Activated naive CD8-positive, alpha-beta T cell treated with anti-CD3 and anti-CD28 coated beads, Interleukin-2, amount 50 U/mL, for 16 hours (primary cell): ENCODE data around the gene SIN3B.

Experiments used
- DNase-seq: peaks from one replicate; pipeline ENCODE4 v3.0.0-alpha.2; 2020; ENCODE audit warnings: low read depth, low spot score

Gene SIN3B

DNA sequence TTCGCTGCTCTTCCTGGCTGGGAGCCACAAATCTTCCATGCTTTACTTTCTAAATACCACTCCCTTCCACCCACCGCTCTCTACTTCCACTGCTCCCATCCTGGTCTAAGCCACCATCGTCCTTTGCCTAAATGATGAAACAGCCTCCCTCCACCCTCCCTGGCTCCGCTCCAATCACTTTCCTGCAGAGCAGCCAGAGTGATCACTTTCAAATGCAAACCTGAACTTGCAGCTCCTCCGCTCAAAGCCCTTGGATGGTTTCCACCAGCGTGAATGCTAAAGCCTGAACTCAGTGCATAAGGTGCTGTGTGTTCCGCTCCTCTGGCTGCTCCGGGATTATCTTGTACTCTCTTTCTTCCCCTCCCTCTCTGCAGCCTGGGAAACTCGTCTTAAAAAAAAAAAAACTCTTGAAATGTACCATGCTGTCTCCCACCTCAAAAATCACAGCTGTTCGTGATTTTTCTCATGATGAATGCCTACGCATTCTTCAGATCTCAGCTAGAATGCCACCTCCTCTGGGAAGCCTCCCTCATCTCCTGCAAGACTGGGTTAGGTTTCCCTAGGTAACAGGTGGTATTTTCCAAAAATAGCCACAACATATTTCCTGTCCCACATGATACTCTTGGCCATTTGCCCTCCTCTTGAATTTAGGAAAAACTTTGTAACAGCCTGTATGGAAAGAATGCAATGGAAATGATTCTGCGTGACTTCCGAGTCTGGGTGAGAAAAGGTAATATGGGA is 3.7 kb upstream of the SIN3B start:
- no peak for DNase-seq

DNA sequence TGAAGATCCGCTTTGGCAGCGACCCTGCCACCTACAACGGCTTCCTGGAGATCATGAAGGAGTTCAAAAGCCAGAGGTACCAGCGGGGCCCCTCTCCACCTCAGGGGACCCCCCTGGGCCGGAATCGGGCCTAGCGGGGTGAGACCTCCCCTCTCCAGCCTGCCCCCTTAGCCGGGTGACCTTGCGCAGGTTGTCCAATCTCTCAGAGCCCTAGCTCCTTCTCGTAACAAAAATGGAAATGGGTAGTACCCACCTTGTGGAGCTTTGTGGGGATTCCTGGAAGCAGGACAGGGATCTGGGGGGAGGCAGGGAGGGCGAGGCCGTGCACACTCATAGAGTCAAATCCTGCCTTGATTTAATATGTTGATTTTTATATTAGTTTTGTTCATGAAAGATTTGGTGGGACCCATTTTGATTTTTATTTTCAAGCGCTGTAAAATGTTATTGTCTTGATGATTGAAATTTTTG is 658 bp downstream of the SIN3B start:
- DNase-seq, result no peak

DNA sequence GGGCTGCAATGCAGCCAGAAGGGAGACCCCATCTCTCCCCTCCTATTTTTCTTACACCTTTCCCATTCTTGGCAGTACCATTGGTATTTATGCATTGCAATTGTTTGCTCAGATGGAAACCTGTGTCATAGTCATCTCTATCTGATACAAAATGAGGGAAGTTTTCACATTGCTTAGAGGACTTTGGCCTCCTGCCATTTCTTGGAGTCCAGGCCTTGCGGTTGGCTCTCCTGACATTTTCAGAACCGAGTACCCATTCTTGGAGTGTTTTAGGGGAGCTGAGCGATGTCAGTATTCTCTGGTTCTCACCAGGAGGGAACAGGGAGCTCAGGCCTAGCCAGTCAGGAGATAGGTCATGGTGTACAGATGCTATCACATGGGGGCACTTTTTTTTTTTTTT is 1.5 kb downstream of the SIN3B start:
- no peak for DNase-seq

DNA sequence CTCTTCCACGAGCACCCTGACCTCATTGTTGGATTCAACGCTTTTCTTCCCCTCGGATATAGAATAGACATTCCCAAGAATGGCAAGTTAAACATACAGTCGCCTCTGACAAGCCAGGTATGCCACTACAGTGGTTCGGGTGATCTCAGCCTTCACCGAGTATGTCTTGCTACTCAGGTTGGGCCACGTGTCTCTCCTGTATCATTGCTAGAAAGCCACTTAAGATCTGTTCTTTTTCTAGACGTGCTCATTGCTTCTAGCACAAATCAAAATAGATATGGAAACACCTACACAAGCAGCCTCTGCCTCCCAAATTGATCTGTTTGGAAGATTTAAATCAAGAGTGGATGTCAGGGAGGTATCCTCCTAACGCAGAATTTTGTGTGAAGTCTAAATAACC is 2.3 kb downstream of the SIN3B start:
- DNase-seq, result no peak

DNA sequence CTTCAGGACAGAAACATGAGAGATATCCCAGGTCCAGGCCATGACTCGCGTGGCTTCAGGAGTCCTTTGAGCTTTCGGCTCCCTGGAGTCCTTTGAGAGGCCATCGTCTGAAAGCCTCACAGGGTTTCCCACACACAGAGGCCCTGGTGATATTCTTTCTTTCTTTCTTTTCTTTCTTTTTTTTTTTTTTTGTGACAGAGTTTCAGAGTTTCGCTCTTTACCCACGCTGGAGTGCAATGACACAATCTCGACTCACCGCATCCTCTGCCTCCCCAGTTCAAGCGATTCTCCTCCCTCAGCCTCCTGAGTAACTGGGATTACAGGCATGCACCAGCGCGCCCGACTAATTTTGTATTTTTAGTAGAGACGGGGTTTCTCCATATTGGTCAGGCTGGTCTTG is 5.5 kb downstream of the SIN3B start:
- DNase-seq, result no peak

DNA sequence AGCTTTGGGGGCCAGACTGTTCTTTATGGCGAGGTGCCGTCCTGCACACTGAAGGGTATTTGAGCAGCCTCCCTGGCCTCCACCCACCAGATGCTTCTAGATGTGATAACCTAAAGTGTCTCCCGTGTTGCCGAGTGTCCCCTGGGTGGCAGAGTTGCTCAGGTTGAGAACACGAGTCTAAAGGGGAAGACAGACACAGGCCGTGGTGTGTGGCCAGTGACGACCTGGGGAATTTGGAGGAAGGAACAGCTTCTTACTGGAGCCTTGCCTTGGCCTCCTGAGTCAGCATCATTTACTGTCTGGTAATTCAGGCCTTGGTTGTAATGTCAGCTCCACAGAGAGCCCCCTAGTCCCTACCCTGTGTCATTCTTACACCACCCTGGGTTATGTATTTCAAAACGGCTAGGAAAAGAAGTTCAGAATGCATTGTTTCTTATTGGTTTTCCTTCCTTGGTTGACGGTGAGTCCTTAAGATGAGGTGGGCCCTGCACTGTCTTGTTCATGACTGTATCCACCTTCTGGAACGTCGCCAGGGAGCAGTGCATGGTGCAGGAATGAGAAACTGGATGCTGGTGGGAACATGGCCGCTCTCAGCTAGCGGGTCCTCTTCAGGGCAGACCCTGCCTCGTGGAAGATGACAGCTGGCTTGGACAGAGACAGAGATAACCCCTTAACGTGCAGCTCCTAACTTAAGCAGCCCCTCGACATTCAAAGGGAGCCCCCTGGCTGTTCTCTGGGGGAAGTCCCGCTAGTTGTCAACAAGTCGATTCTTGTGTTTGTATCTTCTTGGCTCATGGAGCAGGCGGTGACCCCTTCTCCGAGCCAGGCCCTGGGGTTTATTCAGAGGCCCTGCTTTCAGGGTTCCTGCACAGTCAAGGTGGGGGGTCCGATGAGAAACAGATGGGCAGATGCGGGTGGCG is 7.2 kb downstream of the SIN3B start:
- DNase-seq, result no peak

DNA sequence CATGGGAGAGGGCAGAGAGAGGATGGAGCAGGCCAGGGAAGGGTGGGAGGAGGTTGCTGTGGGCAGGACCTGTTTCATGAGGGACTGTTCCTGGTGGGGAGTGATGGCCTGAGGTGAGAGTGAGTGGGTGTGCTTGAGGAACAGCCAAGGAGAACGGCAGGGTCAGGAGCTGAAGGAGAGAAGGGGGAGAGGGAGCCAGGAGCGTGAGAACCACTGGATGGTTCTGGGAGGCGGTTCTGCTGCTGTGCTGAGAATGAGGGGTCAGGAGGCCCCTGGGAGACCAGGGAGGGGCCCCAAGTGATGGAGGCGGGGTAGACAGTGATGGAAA is 7.8 kb downstream of the SIN3B start:
- DNase-seq, result no peak

DNA sequence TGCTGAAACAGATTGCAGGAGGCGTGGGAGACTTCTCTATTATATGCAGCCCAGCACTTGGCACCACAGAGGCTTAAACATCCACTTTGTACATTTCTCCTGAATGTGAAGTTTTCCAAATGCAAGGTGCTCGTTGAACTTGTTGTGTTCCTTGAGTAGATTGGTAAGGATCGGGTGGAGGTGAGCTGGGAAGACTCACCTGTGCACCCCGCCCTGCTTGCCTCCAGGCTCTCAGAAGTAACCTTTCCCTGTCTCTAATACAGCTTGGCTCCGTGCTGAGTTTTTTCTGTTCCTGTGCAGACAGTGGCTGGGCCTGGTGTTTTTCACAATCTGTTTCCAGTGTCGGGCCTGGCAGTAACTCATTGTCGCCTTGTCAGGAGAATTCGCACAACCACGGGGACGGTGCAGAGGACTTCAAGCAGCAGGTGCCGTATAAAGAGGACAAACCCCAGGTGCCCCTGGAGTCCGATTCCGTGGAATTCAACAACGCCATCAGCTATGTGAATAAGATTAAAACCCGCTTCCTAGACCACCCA is 12.3 kb downstream of the SIN3B start:
- no peak for DNase-seq

DNA sequence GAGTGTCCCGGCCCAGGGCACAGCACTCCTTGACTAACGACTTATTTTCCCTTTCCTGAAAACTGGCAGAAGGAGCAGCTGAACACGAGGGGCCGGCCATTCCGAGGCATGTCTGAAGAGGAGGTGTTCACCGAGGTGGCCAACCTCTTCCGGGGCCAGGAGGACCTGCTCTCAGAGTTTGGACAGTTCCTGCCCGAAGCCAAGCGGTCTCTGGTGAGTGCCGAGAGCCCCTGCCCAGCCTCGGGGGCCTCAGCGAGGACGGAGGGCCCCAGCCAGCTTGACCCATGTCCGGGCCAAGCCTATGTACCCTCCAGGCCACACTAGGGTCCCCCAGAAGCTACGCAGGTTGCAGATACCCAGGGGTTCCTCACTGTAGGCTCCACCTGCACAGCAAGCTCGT is 17.7 kb downstream of the SIN3B start:
- DNase-seq, result no peak

DNA sequence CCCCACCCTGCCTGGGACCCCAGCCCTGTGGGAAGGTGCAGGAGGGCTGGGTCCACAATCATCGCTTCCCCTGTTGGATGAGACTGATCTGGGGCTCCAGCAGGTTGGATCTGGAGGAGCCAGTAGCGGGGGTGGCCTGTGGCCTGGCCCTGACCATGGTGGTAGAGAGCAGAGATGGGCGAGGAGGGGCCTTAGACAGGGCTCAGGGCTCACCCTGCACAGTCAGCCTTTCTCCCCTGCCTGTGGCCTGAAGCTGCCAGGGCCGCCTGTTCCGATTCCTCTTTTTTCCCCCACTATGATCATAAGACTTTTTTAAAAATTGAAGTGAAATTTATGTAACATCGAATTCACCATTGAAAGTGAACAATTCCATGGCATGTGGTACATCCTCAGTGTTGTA is 18.2 kb downstream of the SIN3B start:
- no peak for DNase-seq

DNA sequence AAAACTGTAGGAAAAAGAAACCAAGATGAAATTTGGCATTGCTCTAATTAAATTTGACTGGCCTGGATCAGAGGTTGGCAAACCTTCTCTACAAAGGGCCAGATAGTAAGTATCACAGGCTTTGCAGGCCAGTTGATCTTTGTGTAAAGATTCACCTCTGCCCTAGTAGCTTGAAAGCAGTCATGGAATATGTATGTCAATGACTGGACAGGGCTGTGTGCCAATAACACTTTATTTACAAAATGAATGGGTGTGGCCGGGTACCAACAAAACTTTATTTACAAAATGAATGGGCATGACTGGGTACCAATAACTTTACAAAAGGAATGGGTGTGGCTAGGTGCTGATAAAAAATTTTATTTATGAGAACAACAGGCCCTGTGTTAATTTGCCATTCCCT is 20.0 kb downstream of the SIN3B start:
- DNase-seq, result no peak

DNA sequence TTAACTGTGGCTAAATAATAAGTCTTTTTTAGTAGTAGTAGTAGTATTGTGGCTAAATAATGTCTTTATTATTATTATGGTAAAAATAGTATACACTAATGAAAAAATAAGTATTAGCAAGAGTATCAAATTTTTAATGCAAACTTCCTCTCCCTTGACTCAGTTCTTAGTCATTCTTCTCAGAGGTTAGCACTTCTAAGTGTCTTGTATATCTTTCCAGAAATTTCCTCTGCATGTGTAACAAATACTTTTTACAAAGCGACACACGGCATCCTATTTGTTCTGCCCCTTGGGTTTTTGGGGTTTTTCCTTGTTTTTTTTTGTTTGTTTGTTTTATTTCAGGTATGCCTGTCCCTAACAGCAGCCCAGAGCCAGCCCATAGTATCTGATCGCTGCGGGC is 20.9 kb downstream of the SIN3B start:
- no peak for DNase-seq

DNA sequence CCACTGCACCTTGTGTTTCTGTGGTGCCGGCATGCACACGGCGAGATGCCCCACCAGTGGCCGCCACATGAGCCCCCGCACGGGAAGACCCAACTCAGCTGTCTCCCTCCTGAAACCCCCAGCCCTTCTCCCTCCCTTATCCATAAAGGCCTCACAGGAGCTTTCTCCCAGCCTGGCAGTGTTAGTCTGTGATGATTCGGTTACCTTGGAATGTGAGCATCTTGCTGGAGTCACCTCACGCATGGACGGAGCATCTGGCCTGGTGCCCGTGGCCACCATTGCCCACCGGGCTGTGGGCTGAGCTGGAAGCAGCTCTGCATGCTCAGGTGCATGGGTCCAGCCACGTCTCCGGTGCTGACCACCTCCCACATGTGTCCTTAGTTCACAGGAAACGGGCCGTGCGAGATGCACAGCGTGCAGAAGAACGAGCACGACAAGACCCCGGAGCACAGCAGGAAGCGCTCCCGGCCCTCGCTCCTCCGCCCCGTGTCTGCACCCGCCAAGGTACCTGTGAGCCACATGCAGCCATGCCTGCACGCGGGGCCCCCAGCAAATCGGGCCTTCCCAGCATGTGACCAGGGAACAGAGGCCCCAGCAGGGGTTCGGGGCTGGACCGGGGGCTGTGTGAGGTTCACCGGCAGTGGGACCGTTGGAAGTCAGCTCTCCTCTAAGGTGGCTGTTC is 22.0 kb downstream of the SIN3B start:
- no peak for DNase-seq

DNA sequence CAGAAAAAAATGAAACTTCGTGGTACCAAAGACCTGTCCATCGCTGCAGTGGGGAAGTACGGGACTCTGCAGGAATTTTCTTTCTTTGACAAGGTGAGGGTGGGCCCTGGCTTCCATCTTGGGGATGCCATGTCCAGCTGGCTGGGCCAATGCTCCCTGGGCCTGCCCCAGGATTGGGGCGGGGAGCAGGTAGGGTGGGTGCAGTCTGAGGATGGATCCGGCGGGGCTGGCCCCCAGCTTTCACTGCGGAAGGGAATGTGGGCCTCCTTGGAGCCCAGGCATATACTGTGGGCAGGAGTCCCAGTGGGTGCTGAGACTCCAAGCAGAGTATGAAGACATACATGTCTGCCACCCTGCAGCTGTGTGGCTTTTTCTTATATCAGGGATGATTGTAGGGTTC is 23.9 kb downstream of the SIN3B start:
- no peak for DNase-seq

DNA sequence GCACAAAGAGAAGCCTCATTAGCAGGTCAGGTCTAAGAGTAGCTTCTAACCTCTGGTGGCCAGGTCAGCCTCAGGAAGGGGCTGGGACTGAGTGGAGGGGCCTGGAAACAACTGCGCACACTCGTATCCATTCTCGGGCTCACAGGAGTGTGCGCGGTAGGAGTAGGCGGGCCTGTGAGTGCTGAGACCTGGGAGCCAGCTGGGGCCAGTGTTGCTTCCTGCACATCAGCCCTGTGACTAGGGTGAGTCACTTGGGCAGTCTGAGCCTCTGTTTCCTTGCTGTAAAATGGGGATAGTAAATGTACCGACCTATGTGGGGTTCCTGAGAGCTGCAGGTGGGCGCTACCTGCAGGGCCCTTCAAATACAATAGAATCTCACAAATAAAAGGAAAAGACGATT is 26.9 kb downstream of the SIN3B start:
- no peak for DNase-seq

DNA sequence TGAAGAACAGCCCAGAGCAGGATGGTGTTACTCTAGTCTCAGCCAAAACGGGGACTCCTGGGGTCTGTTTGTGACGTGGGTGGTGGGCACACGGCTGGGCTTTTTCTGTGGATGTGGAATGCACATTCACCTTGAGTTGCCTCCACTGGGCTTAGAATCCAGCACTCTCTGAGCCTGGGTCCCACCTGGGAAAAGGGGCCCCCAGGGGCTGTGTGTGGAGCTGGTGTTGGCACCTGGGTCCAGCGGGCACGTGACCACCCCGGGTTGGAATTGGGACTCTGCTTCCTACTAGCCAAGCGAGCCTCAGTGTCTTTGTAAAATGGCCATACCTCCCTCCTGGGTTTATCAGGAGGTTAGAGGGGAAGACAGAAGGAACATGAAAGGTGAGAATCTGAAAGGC is 30.4 kb downstream of the SIN3B start:
- no peak for DNase-seq

DNA sequence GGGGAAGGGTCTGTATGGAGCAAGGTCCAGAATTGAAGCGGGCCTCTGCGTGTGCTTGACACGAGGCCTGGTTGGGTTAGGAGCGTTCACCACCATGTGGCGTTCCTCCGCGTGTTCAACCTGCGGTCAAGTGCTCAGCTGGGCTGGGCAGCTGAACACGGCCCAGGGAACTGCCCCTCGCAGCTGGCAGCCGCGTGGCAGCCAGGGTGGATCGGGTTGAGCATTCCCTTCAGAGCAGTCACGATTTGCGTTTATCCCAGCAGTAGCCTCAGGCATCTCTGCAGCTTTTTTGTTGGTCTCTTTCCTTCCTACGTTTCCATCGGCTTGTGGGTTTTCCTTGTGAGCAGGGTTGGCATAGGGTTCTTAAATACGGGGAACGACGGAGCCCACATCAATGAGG is 30.9 kb downstream of the SIN3B start:
- DNase-seq, result no peak

DNA sequence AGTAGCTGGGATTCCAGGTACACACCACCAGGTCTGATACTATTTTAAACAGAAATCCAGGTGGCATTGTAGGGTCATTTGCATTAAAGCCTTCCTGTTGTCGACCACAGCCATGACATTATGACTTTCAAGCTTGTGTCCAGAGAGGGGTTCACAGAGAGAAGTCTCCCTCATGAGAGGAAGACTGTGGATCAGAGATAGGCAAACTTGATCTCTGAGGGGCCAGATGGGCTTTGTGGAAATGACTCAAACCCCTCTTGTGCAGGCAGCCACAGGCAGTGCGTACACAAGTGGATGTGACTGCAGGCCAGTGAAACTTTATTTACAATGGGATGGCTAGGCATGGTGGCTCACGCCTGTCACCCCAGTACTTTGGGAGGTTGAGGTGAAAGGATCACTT is 31.8 kb downstream of the SIN3B start:
- no peak for DNase-seq

DNA sequence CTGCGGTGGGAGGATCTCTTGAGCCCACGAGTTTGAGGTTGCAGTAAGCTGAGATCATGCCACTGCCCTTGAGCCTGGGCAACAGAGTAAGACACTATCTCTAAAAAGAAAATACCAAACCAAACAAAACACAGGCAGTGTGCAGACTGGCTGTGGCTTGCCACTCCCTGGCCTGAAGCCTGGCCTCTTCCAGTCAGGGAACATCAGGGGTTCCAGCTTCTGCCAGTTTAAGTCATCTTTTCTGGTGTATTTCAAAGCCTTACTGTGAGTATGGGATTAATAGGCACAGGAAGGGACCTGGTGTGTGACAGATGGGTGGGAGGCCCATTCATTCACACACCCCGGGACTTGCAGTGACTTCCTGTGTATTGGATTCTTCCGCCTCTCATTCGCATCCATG is 32.6 kb downstream of the SIN3B start:
- no peak for DNase-seq

DNA sequence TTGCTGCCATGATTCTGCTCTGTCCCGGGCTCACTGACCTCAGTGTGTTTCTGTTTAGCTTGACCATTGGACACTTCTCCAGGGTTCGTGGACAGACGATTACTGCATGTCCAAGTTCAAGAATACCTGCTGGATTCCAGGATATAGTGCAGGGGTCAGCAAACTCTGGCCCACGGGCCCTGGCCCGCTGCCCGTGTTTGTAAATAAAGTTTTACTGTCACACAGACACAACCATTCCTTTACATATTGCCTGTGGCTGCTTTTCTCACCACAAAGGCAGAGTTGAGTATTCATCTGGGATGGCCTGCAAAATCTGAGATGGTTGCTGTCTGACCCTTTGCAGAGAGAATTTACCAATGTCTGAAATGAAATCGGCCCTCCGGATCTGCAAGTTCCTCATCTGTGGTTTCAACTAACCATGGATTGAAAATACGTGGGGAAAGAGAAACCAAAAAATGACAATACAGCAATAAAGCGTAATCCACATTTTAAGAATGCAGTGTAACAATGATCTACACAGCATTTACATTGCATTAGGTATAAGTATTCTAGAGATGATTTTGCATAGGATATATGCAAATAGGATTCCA is 33.7 kb downstream of the SIN3B start:
- no peak for DNase-seq

DNA sequence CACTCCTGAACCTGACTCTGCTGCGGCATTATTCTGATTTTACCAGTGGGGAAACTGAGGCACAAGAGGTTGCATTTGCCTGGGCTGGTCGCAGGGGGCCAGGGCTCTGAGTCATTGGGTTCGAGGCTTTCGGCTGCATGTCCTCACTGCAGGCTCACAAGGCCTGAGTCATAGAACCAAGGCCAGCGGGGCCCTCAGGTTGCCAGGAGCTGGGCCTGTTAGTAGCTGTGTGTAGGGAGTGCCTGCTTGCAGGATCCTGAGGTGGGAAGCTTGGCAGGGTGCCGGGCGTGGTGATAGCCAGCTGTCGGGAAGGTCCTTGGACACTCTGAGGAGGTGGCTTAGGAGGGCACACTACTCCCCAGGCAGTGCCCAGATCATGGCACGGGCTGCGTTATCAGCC is 38.0 kb downstream of the SIN3B start:
- DNase-seq, result no peak
